Endothelial cell of umbilical vein (primary cell): Measurements from ENCODE around the gene C5orf58. TPM values are rescaled to one million over a fixed set of nuclear protein-coding genes. Genes with fewer than 3 reads are reported as not detected.

ENCODE experiments used
- BruUV-seq: library from RNA; stranded (reverse); fragments of 400-500 nt; replicated peaks from 2 replicates; lab custom pipeline; 2021; lab: Mats Ljungman, UMichigan
- CTCF ChIA-PET: fragments of 300-600, 350-600 bp; sonication (Branson Sonifier 250); formaldehyde crosslinking; loops from one replicate; lab custom pipeline; 2021; ENCODE audit warnings: antibody characterized with exemption, inconsistent platforms; lab: Charles Lee
- POLR2A ChIA-PET: fragments of 300-600, 350-600 bp; sonication (Branson Sonifier 250); formaldehyde crosslinking; loops from one replicate; lab custom pipeline; 2021; ENCODE audit warnings: antibody characterized with exemption, inconsistent platforms; lab: Charles Lee
- DNase-seq: peaks from one replicate; pipeline ENCODE4 v3.0.0-alpha.2; 2011; ENCODE audit warnings: low read depth, low spot score
- FAIRE-seq: peaks from 2 replicates; lab custom pipeline; 2011; peaks lifted over from hg19 to GRCh38; lab: Jason Lieb, UNC
- H2AFZ ChIP-seq: 2 replicates; pipeline ENCODE4 v1.6.0; 2012; ENCODE audit warnings: low read depth, low read length, control low read depth, inconsistent platforms
- H3K27ac ChIP-seq: 2 replicates; pipeline ENCODE4 v1.5.1; 2011; ENCODE audit warnings: low read depth, mild to moderate bottlenecking, control low read depth, low read length, moderate library complexity; ENCODE audit not compliant: insufficient read depth
- H3K27me3 ChIP-seq, 2 experiments: 2 replicates each; pipeline versions ENCODE4 v1.6.0 to v1.6.1; 2011; ENCODE audit warnings: low read length in 2 of 2, mixed read lengths in 1 of 2; ENCODE audit not compliant: control insufficient read depth in 2 of 2, insufficient read depth in 2 of 2
- H3K36me3 ChIP-seq, 2 experiments: 2 replicates in 1 of 2; 3 replicates in 1 of 2; pipeline ENCODE4 v1.5.1; 2011; ENCODE audit warnings: low read length in 2 of 2, mild to moderate bottlenecking in 1 of 2, moderate library complexity in 1 of 2; ENCODE audit not compliant: control insufficient read depth in 2 of 2, insufficient read depth in 2 of 2; ENCODE audit errors: extremely low read depth in 1 of 2
- H3K4me1 ChIP-seq: 3 replicates; pipeline ENCODE4 v1.5.1; 2011; ENCODE audit warnings: mild to moderate bottlenecking, low read length; ENCODE audit not compliant: control insufficient read depth, insufficient read depth; ENCODE audit errors: extremely low read depth
- H3K4me2 ChIP-seq: 2 replicates; pipeline ENCODE4 v1.6.1; 2011; ENCODE audit warnings: low read length, control low read depth, mixed read lengths; ENCODE audit not compliant: insufficient read depth
- H3K4me3 ChIP-seq, 3 experiments: fragments of 200-600 bp in 1 of 3; sonication (generic), shearing (Covaris generic) in 1 of 3; replicated peaks in 1 of 3; 2 replicates each; pipeline ENCODE4 v1.5.1; 2011 to 2016; ENCODE audit warnings: control low read depth in 3 of 3, low read length in 3 of 3, mild to moderate bottlenecking in 2 of 3, inconsistent platforms in 1 of 3, low read depth in 1 of 3, moderate library complexity in 1 of 3; ENCODE audit not compliant: insufficient read depth in 1 of 3
- H3K79me2 ChIP-seq: 2 replicates; pipeline ENCODE4 v1.6.0; 2012; ENCODE audit warnings: low read length, inconsistent platforms; ENCODE audit not compliant: control insufficient read depth, insufficient read depth
- H3K9ac ChIP-seq: replicated peaks from 2 replicates; pipeline ENCODE3; 2011; ENCODE audit warnings: low read length, control low read depth; ENCODE audit not compliant: insufficient read depth; ENCODE audit errors: extremely low read depth
- H3K9me1 ChIP-seq: replicated peaks from 3 replicates; pipeline ENCODE4 v1.6.0; 2011; ENCODE audit warnings: mild to moderate bottlenecking, low read length; ENCODE audit not compliant: control insufficient read depth, insufficient read depth; ENCODE audit errors: extremely low read depth
- H3K9me3 ChIP-seq: replicated peaks from 2 replicates; pipeline ENCODE4 v1.5.1; 2012; ENCODE audit warnings: low read length, inconsistent platforms; ENCODE audit not compliant: control insufficient read depth, insufficient read depth
- H4K20me1 ChIP-seq: replicated peaks from 2 replicates; pipeline ENCODE3; 2011; ENCODE audit warnings: mild to moderate bottlenecking, low read length; ENCODE audit not compliant: control insufficient read depth, insufficient read depth; ENCODE audit errors: extremely low read depth
- GATA2 ChIP-seq: IDR thresholded peaks from 2 replicates; pipeline ENCODE4 v1.7.0; 2011; ENCODE audit warnings: low read depth, mild to moderate bottlenecking, moderate library complexity, mixed read lengths, low read length; ENCODE audit not compliant: insufficient read length, insufficient read depth
- JUN ChIP-seq: IDR thresholded peaks from 2 replicates; pipeline ENCODE4 v1.6.1; 2011; ENCODE audit warnings: borderline replicate concordance, low read depth; ENCODE audit not compliant: insufficient read length, insufficient read depth
- dilution Hi-C: fragments of 300-500 bp; cut with MboI; formaldehyde crosslinking; loops from one replicate; pipeline ENCODE4 v1.15.0; 2019; ENCODE audit warnings: low sequenced_read_pairs; ENCODE audit not compliant: extremely low pct_ligation_motif_present
- intact Hi-C: fragments of 100-400 bp; cut with micrococcal nuclease; formaldehyde crosslinking; loops from one replicate; pipeline ENCODE4 v1.10.0; 2022
- polyA plus RNA-seq, 4 experiments: library from polyadenylated mRNA; depleted of rRNA in 3 of 4; stranded (reverse) in 3 of 4; unstranded in 1 of 4; fragments of >200 nt; gene quantifications; 2 replicates each; pipeline versions ENCODE4 v1.2.1 to v1.2.3, GENCODE V29; 2011 to 2012; ENCODE audit warnings: missing spikeins in 1 of 4
- total RNA-seq: library from RNA; stranded (reverse); gene quantifications from 2 replicates; pipeline ENCODE4 v1.2.3, GENCODE V29; 2021
- TF ChIP-seq, protein P1 (sequence below), 2 donors: IDR thresholded peaks; 1 replicate in 1 of 2; 2 replicates in 1 of 2; pipeline ENCODE4 v1.5.1; 2011; ENCODE audit warnings: low read length in 2 of 2, mild to moderate bottlenecking in 2 of 2, moderate library complexity in 2 of 2, control low read depth in 1 of 2, inconsistent platforms in 1 of 2, low read depth in 1 of 2; ENCODE audit not compliant: insufficient read depth in 1 of 2; ENCODE audit errors: extremely low read depth in 1 of 2

Gene C5orf58
- total and polyA plus RNA-seq, 2 donors (not counting 3 experiments of a cell fraction or from before 2014, with no cell fraction given) = not detected

DNA sequence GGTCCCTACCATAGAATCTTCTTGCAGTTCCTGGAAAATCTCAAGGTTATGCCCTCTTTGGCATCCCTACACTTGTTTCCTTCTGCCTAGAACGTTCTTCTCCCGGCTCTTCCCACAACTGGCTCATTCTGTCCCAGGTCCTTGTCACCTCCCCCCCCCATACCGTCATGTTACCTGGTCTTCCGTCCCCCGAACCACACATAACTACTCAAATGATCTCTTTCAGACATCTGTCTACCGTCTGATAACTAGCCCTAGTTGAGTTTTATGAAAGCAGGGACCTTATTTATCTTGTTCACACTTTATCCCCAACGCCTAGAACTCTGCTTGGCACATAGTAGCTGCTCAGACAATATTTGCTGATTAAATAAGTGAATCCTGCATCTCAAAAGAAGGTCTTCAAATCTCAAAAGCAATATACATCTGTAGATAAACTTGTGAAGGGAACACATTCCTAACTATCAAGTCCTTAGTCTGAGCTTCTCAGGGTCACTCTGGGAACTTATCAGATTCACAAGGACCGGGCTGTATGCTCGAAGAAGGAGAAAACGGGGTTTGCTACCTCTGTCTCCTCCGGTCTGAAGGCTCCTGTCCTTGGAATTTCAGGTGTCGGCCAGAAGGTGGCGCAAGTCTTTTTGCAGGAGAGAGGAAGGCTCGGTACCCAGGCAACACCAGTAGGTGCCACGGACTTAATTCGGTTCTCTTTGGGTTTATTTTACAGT is 34.8 kb downstream of the C5orf58 start:
- DNase-seq (peak; percentile 75), FAIRE-seq (peak; percentile 91)
- no peak overlapping the region for H3K4me3 ChIP-seq
- POLR2A ChIA-PET = interaction anchor here (0.6 kb wide), 1 partner anchor 9 kb away, joined by 4 read pairs; no protein-coding TSS in a partner anchor
- H3K9me3 ChIP-seq = no peaks in the 10 kb centered on the region
- no peaks in the 10 kb centered on the region for H3K9me1 ChIP-seq
- no peaks in the 10 kb centered on the region for H3K4me1 ChIP-seq
- intact Hi-C loops (loop anchor here (1.0 to 5.0 kb wide), 8 partner anchors 42 to 366 kb away; no protein-coding TSS in a partner anchor), dilution Hi-C loops (no loop called here)
- no TSS peak for BruUV-seq
- peaks cover 17 to 35% of the 10 kb centered on the region in 2 experiments for H3K27me3 ChIP-seq
- no peak overlapping the region for H3K27ac ChIP-seq
- H3K79me2 ChIP-seq = no peaks in the 10 kb centered on the region
- peak overlapping the region; percentile 56 for H3K4me2 ChIP-seq
- no peak for TF ChIP-seq JUN
- TF ChIP-seq, protein P1, sequence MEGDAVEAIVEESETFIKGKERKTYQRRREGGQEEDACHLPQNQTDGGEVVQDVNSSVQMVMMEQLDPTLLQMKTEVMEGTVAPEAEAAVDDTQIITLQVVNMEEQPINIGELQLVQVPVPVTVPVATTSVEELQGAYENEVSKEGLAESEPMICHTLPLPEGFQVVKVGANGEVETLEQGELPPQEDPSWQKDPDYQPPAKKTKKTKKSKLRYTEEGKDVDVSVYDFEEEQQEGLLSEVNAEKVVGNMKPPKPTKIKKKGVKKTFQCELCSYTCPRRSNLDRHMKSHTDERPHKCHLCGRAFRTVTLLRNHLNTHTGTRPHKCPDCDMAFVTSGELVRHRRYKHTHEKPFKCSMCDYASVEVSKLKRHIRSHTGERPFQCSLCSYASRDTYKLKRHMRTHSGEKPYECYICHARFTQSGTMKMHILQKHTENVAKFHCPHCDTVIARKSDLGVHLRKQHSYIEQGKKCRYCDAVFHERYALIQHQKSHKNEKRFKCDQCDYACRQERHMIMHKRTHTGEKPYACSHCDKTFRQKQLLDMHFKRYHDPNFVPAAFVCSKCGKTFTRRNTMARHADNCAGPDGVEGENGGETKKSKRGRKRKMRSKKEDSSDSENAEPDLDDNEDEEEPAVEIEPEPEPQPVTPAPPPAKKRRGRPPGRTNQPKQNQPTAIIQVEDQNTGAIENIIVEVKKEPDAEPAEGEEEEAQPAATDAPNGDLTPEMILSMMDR (IDR thresholded peaks at IDR 0.05; ENCODE audit: extremely low read depth in 1 of 2, insufficient read depth in 1 of 2, low read depth in 1 of 2, low read length in 2 of 2) = peak; percentile 81 to 83
- no peak overlapping the region for H3K9ac ChIP-seq
- no peaks in the 10 kb centered on the region for H4K20me1 ChIP-seq
- no peaks in the 10 kb centered on the region for H3K36me3 ChIP-seq
- CTCF ChIA-PET = interaction anchor here (0.6 to 4.8 kb wide), 20 partner anchors 11 to 686 kb away, joined by 3 to 32 read pairs (median 5); no protein-coding TSS in a partner anchor
- peak overlapping the region; percentile 57 for H2AFZ ChIP-seq

DNA sequence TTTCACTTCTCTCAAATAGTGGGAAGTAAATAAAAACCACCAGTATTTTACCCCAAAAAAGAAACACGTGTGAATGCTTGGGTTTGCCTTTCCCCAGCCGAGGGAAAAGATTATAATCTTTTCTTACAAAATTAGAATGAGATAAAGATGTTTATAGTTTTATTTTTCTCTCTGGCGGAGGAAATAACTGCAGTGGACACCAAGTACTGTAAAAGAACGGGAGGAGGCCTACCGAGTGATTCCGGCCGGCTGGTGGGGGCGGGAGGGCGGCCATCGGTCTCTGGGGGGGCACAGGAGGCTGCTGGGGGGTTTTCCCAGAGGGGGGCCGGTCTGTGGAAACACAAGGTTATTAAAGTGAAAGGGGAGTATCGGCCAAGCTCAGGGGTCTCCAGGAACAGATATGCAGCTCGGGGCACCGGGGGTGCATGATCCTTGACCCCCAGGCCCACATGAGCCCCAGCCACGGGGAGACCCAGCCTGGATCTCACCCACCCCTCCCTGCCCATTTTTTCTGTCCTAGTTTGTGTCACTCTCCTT is 35.4 kb downstream of the C5orf58 start:
- FAIRE-seq = no peak
- H2AFZ ChIP-seq = peak overlapping the region; percentile 57

More for the DNA sequence above, 35.4 kb downstream of the C5orf58 start:
- BruUV-seq = no TSS peak
- no peaks in the 10 kb centered on the region for H3K36me3 ChIP-seq
- no peaks in the 10 kb centered on the region for H3K9me1 ChIP-seq
- peak overlapping the region; percentile 56 for H3K4me2 ChIP-seq
- DNase-seq = no peak
- no peaks in the 10 kb centered on the region for H4K20me1 ChIP-seq
- no peak overlapping the region for H3K27ac ChIP-seq
- no peaks in the 10 kb centered on the region for H3K4me1 ChIP-seq
- H3K9ac ChIP-seq = no peak overlapping the region
- H3K9me3 ChIP-seq = no peaks in the 10 kb centered on the region
- no peak overlapping the region for H3K4me3 ChIP-seq
- dilution Hi-C loops (no loop called here), intact Hi-C loops (loop anchor here (1.0 to 5.0 kb wide), 8 partner anchors 43 to 365 kb away; no protein-coding TSS in a partner anchor)
- no peak for TF ChIP-seq GATA2
- no peaks in the 10 kb centered on the region for H3K79me2 ChIP-seq
- peaks cover 17 to 31% of the 10 kb centered on the region in 2 experiments for H3K27me3 ChIP-seq
- POLR2A ChIA-PET = no interaction called here
- CTCF ChIA-PET = interaction anchor here (0.8 to 4.8 kb wide), 17 partner anchors 31 to 687 kb away, joined by 3 to 27 read pairs (median 4); no protein-coding TSS in a partner anchor
